NB4 (cell line): ENCODE measurements around the gene GAS2L2.

ENCODE experiments used
- MYC ChIP-seq: IDR thresholded peaks from 2 replicates; pipeline ENCODE4 v1.6.1; 2011; ENCODE audit warnings: low read depth, low read length
- TF ChIP-seq, protein P1 (sequence below): IDR thresholded peaks from one replicate; pipeline ENCODE4 v1.5.1; 2012; ENCODE audit warnings: low read depth, low read length

DNA sequence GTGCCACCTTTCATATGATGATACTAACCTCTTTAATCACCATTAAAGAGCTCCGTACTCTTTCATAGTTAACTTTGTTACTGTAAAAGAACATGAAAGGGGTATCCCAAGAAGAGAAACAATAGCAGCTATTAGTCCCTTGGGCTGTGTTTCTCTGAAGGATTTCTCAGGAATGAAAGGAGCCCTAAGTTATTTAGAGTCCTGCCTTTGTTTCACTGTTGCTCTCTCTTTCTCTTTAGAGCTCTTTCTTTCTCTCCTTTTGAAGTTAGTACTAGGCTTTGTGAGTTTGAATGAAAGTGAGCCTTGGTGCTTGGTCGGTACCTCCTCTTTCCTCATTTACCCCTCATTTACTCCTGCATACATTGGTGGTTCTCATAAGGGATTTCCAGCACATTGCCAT is 42.1 kb downstream of the GAS2L2 start:
- TF ChIP-seq, protein P1, sequence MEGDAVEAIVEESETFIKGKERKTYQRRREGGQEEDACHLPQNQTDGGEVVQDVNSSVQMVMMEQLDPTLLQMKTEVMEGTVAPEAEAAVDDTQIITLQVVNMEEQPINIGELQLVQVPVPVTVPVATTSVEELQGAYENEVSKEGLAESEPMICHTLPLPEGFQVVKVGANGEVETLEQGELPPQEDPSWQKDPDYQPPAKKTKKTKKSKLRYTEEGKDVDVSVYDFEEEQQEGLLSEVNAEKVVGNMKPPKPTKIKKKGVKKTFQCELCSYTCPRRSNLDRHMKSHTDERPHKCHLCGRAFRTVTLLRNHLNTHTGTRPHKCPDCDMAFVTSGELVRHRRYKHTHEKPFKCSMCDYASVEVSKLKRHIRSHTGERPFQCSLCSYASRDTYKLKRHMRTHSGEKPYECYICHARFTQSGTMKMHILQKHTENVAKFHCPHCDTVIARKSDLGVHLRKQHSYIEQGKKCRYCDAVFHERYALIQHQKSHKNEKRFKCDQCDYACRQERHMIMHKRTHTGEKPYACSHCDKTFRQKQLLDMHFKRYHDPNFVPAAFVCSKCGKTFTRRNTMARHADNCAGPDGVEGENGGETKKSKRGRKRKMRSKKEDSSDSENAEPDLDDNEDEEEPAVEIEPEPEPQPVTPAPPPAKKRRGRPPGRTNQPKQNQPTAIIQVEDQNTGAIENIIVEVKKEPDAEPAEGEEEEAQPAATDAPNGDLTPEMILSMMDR = no peak
- TF ChIP-seq MYC = no peak
